Left cardiac atrium (tissue), 4 donors: ENCODE results near the gene STOML3. TPM values are rescaled to one million over a fixed set of nuclear protein-coding genes. Genes with fewer than 3 reads are reported as not detected.

ENCODE experiments used
- ATAC-seq, 2 donors: fragments of 200-7000 bp; cut with Tn5 transposase; one replicate each; pipeline ENCODE4 v1.9.1; 2020; ENCODE audit warnings: mild to moderate bottlenecking in 2 of 2, moderate library complexity in 2 of 2
- DNase-seq: peaks from one replicate; pipeline ENCODE4 v3.0.0-alpha.2; 2020
- intact Hi-C, 2 donors: fragments of 100-400 bp; cut with DNase I; formaldehyde crosslinking; loops; one replicate each; pipeline versions ENCODE4 v1.14.1 to v1.15.1; 2022 to 2023
- total RNA-seq, 2 donors: library from RNA; stranded (reverse); fragmentation: NEBNext Ultra II Directional; extraction: Animal tissue kit (Norgen Biotek cat#: 25700); gene quantifications; one replicate each; pipeline ENCODE4 v1.2.1, GENCODE V29; 2021
- donor health status: DM: no; HTN: yes; CAD: no.
- donor health status: DM: no; HTN: yes; CAD: no; lungs with severe emphysema.
- donor health status: DM: yes; HTN: yes; CAD: no.
- donor health status: Dilated cardiomyopathy.

The STOML3 gene
- total RNA-seq, 2 donors from 2014 or later, result not detected

GRCh38 chr13:38943231-38943630 lies 47.4 kb downstream of the STOML3 start:
- intact Hi-C loops, result no loop called here
- no peak for ATAC-seq
- DNase-seq, result no peak

- ATAC-seq, result no peak
- intact Hi-C loops, result no loop called here
- DNase-seq, result no peak
Observed at GRCh38 chr13:38941353-38941945, 49.2 kb downstream of the STOML3 start.

- ATAC-seq (no peak), DNase-seq (no peak)
- intact Hi-C loops, result no loop called here
Observed at GRCh38 chr13:38933786-38934185, 56.8 kb downstream of the STOML3 start.

GRCh38 chr13:38922170-38922569 lies 68.5 kb downstream of the STOML3 start:
- intact Hi-C loops, result no loop called here
- no peak for ATAC-seq

GRCh38 chr13:38921081-38921480 lies 69.5 kb downstream of the STOML3 start:
- ATAC-seq (no peak), DNase-seq (no peak)
- intact Hi-C loops, result no loop called here

More at GRCh38 chr13:38922170-38922569, 68.5 kb downstream of the STOML3 start:
- no peak for DNase-seq

Other genes with a start within 250 kb of the STOML3 start
- 10 to 100 TPM; 11.3 to 15.4 TPM for gene PROSER1, start 47.3 kb upstream of the STOML3 start, total RNA-seq
- gene NHLRC3, start 47.6 kb upstream of the STOML3 start, total RNA-seq, result 10 to 100 TPM; 12.2 to 16.1 TPM